GM12875 (cell line): ENCODE measurements around the gene DNAH17.
A peak's percentile ranks its signal among the peaks of the same experiment; 100 is the strongest.

Source experiments
- H3K4me3 ChIP-seq: one replicate; pipeline ENCODE4 v1.5.1; 2011; ENCODE audit warnings: low read depth, low read length, control low read depth
- CTCF ChIP-seq: IDR thresholded peaks from 2 replicates; pipeline ENCODE4 v1.5.1; 2011; ENCODE audit warnings: low read depth, mild to moderate bottlenecking, control low read depth, inconsistent platforms, low read length, moderate library complexity, borderline replicate concordance; ENCODE audit not compliant: insufficient read depth

Gene DNAH17

GRCh38 chr17:78488867-78489634 is 88.1 kb downstream of the DNAH17 start:
- no peak overlapping the region for H3K4me3 ChIP-seq
- TF ChIP-seq CTCF: no peak

GRCh38 chr17:78488156-78488555 is 89.0 kb downstream of the DNAH17 start:
- H3K4me3 ChIP-seq: no peak overlapping the region
- TF ChIP-seq CTCF: no peak

- no peak overlapping the region for H3K4me3 ChIP-seq
- no peak for TF ChIP-seq CTCF
Measured at GRCh38 chr17:78486946-78487680, 90.1 kb downstream of the DNAH17 start.

GRCh38 chr17:78486228-78486802 is 90.9 kb downstream of the DNAH17 start:
- peak overlapping the region; percentile 66 for H3K4me3 ChIP-seq
- no peak for TF ChIP-seq CTCF

GRCh38 chr17:78485290-78486168 is 91.7 kb downstream of the DNAH17 start:
- no peak for TF ChIP-seq CTCF
- H3K4me3 ChIP-seq: peak overlapping the region; percentile 66

- H3K4me3 ChIP-seq: peak overlapping the region; percentile 66
- TF ChIP-seq CTCF: no peak
Measured at GRCh38 chr17:78484271-78485246, 92.6 kb downstream of the DNAH17 start.
